ENCODE measurements around the gene MRPL36.
"Not testable (repeated sequence)": the region's sequence is repeated elsewhere in the genome, so short reads cannot be mapped to it uniquely, and the experiment has no call there.

The MRPL36 gene

GRCh38 chr5:1832511-1833250, 33.0 kb upstream of the MRPL36 start:
- no peak for DNase-seq (ENCODE audit: low read depth)

- no peak for DNase-seq (ENCODE audit: low read depth)
Measured at GRCh38 chr5:1831677-1832313, 32.2 kb upstream of the MRPL36 start.

DNA sequence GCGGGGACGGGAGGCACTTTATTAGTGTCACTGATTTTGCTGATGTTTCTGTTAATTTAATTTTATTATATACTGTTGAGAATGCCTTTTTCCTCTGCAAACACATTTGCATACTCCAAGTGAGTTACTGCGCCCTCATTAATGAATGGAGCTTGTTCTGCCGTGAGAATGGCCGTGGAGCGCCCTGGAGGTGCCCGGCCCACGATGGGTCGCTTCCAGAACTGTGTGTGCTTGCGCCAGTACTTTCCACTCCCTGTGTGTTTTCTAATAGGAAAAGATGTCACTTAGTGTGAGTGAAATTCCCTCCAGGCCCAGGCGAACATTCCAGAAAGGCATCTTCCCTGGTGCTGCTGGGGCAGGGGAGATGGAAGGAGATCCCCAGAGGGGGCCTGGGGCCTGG, 31.6 kb upstream of the MRPL36 start:
- no peak for DNase-seq (ENCODE audit: low read depth)

DNA sequence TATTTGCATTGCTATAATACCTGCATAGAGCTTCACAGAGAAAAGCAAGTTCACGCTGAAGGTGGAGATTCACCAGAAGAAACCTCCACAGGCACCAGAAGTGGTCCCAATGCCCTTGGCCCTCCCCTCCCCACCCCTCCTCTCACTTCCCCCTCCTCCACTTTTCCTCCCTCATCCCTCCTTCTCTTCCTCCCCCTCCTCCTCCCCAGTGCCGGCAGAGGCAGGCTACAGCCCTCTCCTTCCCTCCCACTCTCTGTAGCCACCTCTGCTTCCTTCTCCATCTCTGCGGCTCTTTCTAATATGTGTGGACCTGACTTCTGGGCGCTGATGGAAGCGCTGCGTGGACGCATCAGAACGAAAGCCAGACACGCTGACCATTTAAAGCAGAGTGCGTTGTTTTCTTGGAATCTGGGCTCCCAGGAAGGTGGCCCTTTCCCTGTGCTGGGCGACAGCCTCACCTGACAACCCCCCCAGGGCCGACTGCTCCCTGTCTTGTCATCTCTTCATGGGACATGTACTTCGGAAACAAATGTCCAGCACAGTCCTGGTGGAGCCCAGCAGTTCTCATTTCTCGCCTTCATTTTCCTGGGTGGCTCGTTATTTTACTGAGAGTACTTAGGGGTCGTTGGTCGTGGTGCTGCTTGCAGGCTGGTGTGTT, 31.1 kb upstream of the MRPL36 start:
- no peak for DNase-seq (ENCODE audit: low read depth)

- DNase-seq (ENCODE audit: low read depth), result no peak
Measured at GRCh38 chr5:1827886-1828397, 28.3 kb upstream of the MRPL36 start.

- no peak for DNase-seq (ENCODE audit: low read depth)
Measured at GRCh38 chr5:1827025-1827885, 27.6 kb upstream of the MRPL36 start.

GRCh38 chr5:1826235-1826980, 26.8 kb upstream of the MRPL36 start:
- no peak for DNase-seq (ENCODE audit: low read depth)

GRCh38 chr5:1824903-1825841, 25.5 kb upstream of the MRPL36 start:
- no peak for DNase-seq (ENCODE audit: low read depth)

DNA sequence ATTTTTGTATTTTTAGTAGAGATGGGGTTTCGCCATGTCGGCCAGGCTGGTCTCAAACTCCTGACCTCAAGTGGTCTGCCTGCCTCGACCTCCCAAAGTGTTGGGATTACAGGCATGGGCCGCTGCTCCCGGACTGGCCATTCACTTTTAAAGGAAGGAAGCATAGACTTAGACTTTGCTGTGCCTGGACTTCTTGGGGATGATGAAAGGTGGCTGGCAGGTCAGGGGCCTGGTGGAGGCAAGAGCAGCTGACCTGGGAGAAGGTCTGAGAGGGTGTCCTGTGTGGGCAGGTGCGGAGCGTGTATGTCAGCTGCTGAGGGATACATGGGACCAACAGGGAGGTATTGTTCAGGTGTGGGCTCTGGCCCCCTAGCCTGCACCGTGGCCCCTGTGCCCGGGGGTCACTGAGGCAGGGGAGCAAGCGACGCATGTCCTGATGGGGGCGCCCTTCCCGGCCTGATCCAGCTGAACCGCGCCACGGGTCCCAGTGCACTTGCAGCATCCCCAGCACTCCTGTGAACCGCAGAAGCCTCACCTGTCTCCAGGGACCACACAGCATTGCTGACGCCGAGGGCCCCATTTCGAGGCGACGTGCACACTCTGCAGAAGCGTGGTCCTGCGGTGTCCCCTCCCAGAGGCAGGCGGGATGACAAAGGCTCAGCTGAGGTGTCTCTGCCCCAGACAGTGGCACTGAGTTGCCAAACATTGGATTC, 24.6 kb upstream of the MRPL36 start:
- DNase-seq (ENCODE audit: low read depth), result no peak

DNA sequence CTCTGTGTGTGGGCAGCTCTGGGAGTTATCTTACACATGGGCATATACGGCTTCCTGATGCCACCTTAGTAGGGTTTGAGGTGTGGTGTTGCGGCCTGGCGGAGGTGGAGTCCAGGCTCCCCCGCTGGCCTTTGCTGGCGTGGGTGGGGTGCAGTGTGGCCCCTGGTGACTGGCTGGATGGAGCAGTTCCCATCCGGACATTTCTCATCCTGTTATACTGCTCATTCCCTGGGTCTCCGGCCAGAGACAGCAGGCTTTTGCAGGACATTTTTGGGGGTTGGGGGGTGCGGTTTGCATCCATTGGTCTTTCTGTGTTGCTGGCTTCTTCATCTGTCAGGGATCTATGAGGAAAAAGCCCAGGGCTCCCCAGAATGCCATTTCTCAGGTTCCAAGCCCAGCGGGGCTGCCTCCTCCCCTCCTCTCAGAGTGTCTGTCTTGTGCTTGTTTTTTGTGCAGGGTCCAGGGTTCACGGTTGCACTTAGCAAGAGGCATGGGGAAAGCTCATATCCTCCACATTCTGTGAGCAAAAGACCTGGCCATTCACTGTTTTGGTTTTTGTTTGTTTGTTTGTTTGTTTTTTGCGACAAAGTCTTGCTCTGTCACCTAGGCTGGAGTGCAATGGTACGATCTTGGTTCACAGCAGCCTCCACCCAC, 23.9 kb upstream of the MRPL36 start:
- DNase-seq (ENCODE audit: low read depth), result no peak

DNA sequence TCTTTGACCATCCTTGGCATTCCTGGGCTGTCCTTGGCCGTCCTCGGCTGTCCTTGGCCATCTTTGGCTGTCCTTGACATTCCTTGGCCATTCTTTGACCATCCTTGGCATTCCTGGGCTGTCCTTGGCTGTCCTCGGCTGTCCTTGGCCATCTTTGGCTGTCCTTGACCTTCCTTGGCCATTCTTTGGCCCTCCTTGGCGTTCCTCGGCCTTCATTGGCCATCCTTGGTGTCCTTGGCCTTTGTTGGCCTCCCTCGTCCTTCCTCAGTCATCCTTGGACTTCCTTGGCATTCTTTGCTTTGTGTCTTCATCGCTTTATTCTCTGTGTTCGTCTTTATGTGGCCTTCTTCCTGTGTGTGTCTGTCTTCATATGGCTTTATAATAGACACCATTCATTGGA, 22.2 kb upstream of the MRPL36 start:
- DNase-seq (ENCODE audit: low read depth), result no peak

- no peak for DNase-seq (ENCODE audit: low read depth)
Measured at GRCh38 chr5:1820926-1821325, 21.3 kb upstream of the MRPL36 start.

GRCh38 chr5:1820381-1820780, 20.7 kb upstream of the MRPL36 start:
- no peak for DNase-seq (ENCODE audit: low read depth)

DNA sequence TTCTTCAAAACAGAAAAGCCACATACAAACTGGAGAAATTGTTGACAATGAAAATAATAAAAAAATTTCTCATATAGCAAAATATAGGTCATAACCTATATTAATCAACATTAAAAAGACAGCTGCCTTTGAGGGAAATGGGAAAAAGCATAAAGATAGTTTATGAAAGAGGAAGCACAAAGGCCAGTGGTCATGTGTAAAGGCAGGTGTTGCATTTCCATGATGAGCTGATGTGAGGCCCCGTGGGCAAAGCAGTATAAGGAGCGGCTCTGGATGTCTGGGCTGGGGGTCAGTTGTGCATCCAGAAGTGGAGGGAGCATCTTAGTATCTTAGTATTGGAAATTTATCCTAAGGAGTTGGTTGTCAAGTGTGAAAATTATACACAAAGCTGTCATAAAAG, 19.8 kb upstream of the MRPL36 start:
- DNase-seq (ENCODE audit: low read depth), result no peak

- no peak for DNase-seq (ENCODE audit: low read depth)
Measured at GRCh38 chr5:1818784-1819183, 19.1 kb upstream of the MRPL36 start.

- DNase-seq (ENCODE audit: low read depth), result no peak
Measured at GRCh38 chr5:1817261-1818043, 17.8 kb upstream of the MRPL36 start.

DNA sequence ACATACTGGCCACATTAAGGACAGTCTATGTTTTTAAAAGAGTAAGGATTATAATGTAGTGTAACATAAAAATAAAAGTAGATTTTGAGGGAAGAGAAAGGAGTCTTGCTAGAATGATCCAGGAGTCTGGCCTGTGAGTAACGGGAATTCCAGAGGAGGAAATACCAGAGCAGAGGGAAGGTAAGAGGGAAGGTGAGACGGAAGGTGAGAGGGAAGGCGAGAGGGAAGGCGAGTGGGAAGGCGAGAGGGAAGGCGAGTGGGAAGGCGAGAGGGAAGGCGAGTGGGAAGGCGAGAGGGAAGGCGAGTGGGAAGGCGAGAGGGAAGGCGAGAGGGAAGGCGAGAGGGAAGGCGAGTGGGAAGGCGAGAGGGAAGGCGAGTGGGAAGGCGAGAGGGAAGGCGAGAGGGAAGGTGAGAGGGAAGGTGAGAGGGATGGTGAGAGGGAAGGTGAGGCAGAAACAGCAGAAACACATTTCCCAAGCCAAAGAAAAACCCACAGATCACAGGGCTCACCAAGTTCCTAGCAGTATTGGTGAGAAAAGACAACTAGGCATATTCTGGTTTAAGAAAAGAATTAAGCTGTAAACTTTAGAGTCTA, 17.0 kb upstream of the MRPL36 start:
- DNase-seq (ENCODE audit: low read depth), result not testable (repeated sequence)

- DNase-seq (ENCODE audit: low read depth), result no peak
Measured at GRCh38 chr5:1815881-1816292, 16.2 kb upstream of the MRPL36 start.

Data from activated T-cell treated with anti-CD3 and anti-CD28 coated beads for 1 hour (primary cell).